ENCODE measurements around the gene ZFYVE27.

DNA sequence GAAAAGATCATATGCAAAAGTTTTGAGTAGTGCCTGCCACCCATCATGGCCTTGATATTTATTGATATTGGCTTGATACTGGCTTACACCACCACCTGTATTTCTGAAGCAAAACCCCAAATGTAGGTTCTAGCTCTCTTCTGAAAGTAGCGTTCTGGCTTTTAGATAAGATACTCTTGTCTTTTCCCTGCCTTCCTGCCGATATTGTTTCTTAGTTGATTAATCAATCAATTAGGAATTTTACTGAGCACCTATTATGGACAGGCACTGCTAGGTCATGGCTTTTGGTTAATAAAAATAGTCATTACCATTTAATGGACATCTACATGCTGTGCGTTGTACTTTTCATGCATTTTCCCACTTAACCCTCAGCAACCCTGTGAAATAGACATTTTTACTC, 27.0 kb downstream of the ZFYVE27 start:
- TF ChIP-seq, protein P1, sequence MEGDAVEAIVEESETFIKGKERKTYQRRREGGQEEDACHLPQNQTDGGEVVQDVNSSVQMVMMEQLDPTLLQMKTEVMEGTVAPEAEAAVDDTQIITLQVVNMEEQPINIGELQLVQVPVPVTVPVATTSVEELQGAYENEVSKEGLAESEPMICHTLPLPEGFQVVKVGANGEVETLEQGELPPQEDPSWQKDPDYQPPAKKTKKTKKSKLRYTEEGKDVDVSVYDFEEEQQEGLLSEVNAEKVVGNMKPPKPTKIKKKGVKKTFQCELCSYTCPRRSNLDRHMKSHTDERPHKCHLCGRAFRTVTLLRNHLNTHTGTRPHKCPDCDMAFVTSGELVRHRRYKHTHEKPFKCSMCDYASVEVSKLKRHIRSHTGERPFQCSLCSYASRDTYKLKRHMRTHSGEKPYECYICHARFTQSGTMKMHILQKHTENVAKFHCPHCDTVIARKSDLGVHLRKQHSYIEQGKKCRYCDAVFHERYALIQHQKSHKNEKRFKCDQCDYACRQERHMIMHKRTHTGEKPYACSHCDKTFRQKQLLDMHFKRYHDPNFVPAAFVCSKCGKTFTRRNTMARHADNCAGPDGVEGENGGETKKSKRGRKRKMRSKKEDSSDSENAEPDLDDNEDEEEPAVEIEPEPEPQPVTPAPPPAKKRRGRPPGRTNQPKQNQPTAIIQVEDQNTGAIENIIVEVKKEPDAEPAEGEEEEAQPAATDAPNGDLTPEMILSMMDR (IDR thresholded peaks at IDR 0.05), result no peak
- no peak for TF ChIP-seq POLR2A (IDR thresholded peaks at IDR 0.05)

All from esophagus squamous epithelium (tissue), 4 donors.